Measurements from ENCODE around the gene ANKFY1.

ANKFY1 gene

GRCh38 chr17:4269915-4270314, 6.1 kb upstream of the ANKFY1 start:
- Histone ChIP-seq H3K4me2 (ENCODE audit: low read length) (peak overlapping the region; percentile 31), H3K4me3 (ENCODE audit: low read length) (no peak overlapping the region), H2AFZ (ENCODE audit: low read depth, low read length) (no peak overlapping the region), H3K9me3 (ENCODE audit: insufficient read depth, low read length) (no peaks in the 10 kb centered on the region), H3K27me3 (ENCODE audit: low read depth, low read length) (no peaks in the 10 kb centered on the region), H3K27ac (ENCODE audit: low read length) (peak overlapping the region; percentile 43), H3K4me1 (ENCODE audit: low read length) (peaks cover 21% of the 10 kb centered on the region), H3K9ac (ENCODE audit: low read length) (no peak overlapping the region), H4K20me1 (ENCODE audit: insufficient read depth, low read length) (no peaks in the 10 kb centered on the region), H3K36me3 (replicated peaks; ENCODE audit: low read depth, low read length) (peaks cover 3% of the 10 kb centered on the region), H3K79me2 (ENCODE audit: low read length) (no peaks in the 10 kb centered on the region)
- TF ChIP-seq EZH2phosphoT487 (IDR thresholded peaks at IDR 0.05; ENCODE audit: low read depth) (no peak), CTCF (IDR thresholded peaks at IDR 0.05; ENCODE audit: low read depth, low read length) (no peak)

GRCh38 chr17:4267402-4267801, 3.6 kb upstream of the ANKFY1 start:
- Histone ChIP-seq H3K4me2 (ENCODE audit: low read length) (no peak overlapping the region), H3K9me3 (ENCODE audit: insufficient read depth, low read length) (no peaks in the 10 kb centered on the region), H3K4me1 (ENCODE audit: low read length) (peaks cover 31% of the 10 kb centered on the region), H3K27ac (ENCODE audit: low read length) (no peak overlapping the region), H3K4me3 (ENCODE audit: low read length) (no peak overlapping the region), H2AFZ (ENCODE audit: low read depth, low read length) (no peak overlapping the region), H3K36me3 (replicated peaks; ENCODE audit: low read depth, low read length) (peaks cover 3% of the 10 kb centered on the region), H3K9ac (ENCODE audit: low read length) (no peak overlapping the region), H3K79me2 (ENCODE audit: low read length) (peaks cover 13% of the 10 kb centered on the region), H4K20me1 (ENCODE audit: insufficient read depth, low read length) (no peaks in the 10 kb centered on the region), H3K27me3 (ENCODE audit: low read depth, low read length) (no peaks in the 10 kb centered on the region)
- no peak for TF ChIP-seq CTCF (IDR thresholded peaks at IDR 0.05; ENCODE audit: low read depth, low read length)

- H3K79me2 ChIP-seq (ENCODE audit: low read length), result peaks cover 22% of the 10 kb centered on the region
- no peak overlapping the region for H3K4me3 ChIP-seq (ENCODE audit: low read length)
- H2AFZ ChIP-seq (ENCODE audit: low read depth, low read length), result no peak overlapping the region
- no peaks in the 10 kb centered on the region for H4K20me1 ChIP-seq (ENCODE audit: insufficient read depth, low read length)
- H3K27ac ChIP-seq (ENCODE audit: low read length), result no peak overlapping the region
- H3K36me3 ChIP-seq (replicated peaks; ENCODE audit: low read depth, low read length), result no peaks in the 10 kb centered on the region
- H3K9ac ChIP-seq (ENCODE audit: low read length), result no peak overlapping the region
- H3K4me1 ChIP-seq (ENCODE audit: low read length), result peaks cover 33% of the 10 kb centered on the region
- no peak for TF ChIP-seq EZH2phosphoT487 (IDR thresholded peaks at IDR 0.05; ENCODE audit: low read depth)
- TF ChIP-seq CTCF (IDR thresholded peaks at IDR 0.05; ENCODE audit: low read depth, low read length), result no peak
- no peak overlapping the region for H3K4me2 ChIP-seq (ENCODE audit: low read length)
- H3K9me3 ChIP-seq (ENCODE audit: insufficient read depth, low read length), result no peaks in the 10 kb centered on the region
- no peaks in the 10 kb centered on the region for H3K27me3 ChIP-seq (ENCODE audit: low read depth, low read length)
These were observed 2.8 kb upstream of the ANKFY1 start for GRCh38 chr17:4266550-4266949.

GRCh38 chr17:4262703-4263102, 1.1 kb downstream of the ANKFY1 start:
- H3K4me1 ChIP-seq (ENCODE audit: low read length), result peaks cover 12% of the 10 kb centered on the region
- H4K20me1 ChIP-seq (ENCODE audit: insufficient read depth, low read length), result no peaks in the 10 kb centered on the region
- peak overlapping the region; percentile 76 for H3K9ac ChIP-seq (ENCODE audit: low read length)
- TF ChIP-seq EZH2phosphoT487 (IDR thresholded peaks at IDR 0.05; ENCODE audit: low read depth) (no peak), CTCF (IDR thresholded peaks at IDR 0.05; ENCODE audit: low read depth, low read length) (no peak)
- no peak overlapping the region for H3K27ac ChIP-seq (ENCODE audit: low read length)
- peaks cover 45% of the 10 kb centered on the region for H3K79me2 ChIP-seq (ENCODE audit: low read length)
- H2AFZ ChIP-seq (ENCODE audit: low read depth, low read length), result no peak overlapping the region
- H3K27me3 ChIP-seq (ENCODE audit: low read depth, low read length), result no peaks in the 10 kb centered on the region
- H3K4me3 ChIP-seq (ENCODE audit: low read length), result peak overlapping the region; percentile 89
- peak overlapping the region; percentile 97 for H3K4me2 ChIP-seq (ENCODE audit: low read length)
- peaks cover 7% of the 10 kb centered on the region for H3K36me3 ChIP-seq (replicated peaks; ENCODE audit: low read depth, low read length)
- no peaks in the 10 kb centered on the region for H3K9me3 ChIP-seq (ENCODE audit: insufficient read depth, low read length)
